GM18951 (cell line): ENCODE results near the gene MARCHF2.

Experiments used
- POLR2A ChIP-seq: IDR thresholded peaks from 4 replicates; pipeline ENCODE4 v1.6.1; 2011; ENCODE audit warnings: mild to moderate bottlenecking; ENCODE audit not compliant: insufficient read length, insufficient read depth; ENCODE audit errors: extremely low read depth
- in situ Hi-C: fragments of 300-500 bp; cut with MboI; formaldehyde crosslinking; loops from one replicate; pipeline ENCODE4 v1.12.0; 2022; ENCODE audit warnings: low sequenced_read_pairs, mixed read lengths, inconsistent platforms; ENCODE audit not compliant: unreplicated experiment

MARCHF2 gene

DNA sequence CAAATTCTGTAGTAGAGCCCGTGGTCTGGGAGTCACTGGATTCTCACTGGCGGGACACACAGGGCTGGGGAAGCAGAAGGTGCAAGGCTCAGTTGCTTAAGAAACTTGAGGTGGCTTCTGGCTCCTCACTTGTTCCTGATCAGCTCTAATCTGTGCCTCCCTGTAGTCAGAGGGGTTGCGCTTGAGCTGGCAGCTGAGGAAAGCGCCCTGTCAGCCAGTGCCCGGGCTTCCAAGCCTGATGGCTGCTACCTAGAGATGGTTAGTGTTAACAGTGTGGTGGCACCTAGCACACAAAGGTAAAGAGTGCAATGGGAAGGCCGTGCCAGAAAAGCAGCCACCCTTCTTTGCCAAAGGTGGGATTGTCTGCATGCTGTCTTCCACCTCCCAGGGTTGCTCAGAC is 40.5 kb downstream of the MARCHF2 start:
- in situ Hi-C loops: no loop called here

DNA sequence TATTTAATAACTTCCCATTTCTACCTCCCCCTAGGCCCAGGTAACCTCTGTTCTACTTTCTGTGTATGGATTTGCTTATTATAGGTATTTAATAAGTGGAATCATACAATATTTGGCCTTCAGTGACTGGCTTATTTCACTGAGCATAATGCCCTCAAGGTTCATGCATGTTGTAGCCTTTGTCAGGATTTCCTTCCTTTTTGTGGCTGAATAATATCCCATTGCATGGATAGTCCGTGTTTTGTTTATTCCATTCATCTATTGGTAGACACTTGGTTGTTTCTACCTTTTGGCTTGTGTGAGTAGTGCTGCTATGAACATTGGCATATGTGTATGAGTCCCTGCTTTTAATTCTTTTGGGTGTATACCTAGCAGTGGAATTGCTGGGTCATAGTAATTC is 41.1 kb downstream of the MARCHF2 start:
- no peak for TF ChIP-seq POLR2A
- in situ Hi-C loops: no loop called here

More for the DNA sequence above, 40.5 kb downstream of the MARCHF2 start:
- no peak for TF ChIP-seq POLR2A

DNA sequence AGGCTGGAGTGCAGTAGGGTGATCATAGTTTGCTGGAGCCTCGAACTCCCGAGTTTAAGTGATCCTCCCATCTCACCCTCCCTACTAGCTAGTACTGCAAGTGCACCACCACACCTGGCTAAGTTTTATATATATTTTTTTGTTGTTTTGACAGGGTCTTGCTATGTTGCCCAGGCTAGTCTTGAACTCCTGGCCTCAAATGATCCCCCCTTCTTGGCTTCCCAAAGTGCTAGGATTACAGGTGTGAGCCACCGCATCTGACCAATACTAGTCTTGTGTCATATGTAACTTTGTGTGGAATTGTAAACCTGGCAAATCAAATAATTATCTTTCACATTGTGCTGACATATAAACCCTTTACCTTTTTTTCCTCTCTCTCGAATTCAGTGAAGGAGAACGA is 41.9 kb downstream of the MARCHF2 start:
- in situ Hi-C loops: no loop called here

DNA sequence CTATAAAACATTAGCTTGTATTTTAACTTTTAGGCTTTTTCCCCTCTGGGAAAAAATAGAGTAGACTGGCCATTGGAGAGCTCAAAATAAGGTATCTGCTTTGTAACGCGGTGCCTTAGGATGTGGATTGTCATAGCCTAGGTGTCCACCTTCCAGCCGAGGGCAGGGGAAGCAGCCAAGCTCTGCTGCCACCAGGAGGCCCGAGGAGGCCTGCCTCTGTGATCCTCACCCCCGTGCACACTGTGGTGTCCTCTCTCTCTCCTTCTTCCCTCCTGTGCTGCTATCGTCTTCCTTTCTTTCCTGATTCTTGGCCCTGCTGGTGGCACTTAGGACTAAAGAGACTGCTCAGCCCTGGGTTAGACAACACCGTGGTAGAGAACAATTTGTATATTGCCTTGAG is 43.0 kb downstream of the MARCHF2 start:
- in situ Hi-C loops: no loop called here
- TF ChIP-seq POLR2A: no peak

More for the DNA sequence above, 41.9 kb downstream of the MARCHF2 start:
- TF ChIP-seq POLR2A: no peak

DNA sequence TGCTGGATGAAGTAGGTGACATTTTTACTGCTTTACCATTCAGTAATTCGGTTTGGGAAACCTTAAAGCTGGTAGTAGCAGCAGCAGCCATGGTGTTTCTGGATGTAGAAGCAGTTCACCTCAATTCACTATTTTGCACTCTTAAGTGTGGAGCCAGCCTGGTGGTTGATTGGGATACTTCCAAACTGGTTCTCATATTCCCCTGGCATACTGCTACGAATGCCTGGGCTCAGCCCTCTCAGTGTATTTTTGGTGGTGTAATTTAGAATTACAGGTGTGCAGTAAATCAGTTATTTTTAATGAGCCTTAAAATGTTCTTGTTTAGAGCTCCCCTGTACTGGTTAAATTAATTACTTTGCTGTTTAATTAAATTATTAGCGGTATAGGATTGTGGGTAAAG is 44.1 kb downstream of the MARCHF2 start:
- in situ Hi-C loops: no loop called here
- no peak for TF ChIP-seq POLR2A

DNA sequence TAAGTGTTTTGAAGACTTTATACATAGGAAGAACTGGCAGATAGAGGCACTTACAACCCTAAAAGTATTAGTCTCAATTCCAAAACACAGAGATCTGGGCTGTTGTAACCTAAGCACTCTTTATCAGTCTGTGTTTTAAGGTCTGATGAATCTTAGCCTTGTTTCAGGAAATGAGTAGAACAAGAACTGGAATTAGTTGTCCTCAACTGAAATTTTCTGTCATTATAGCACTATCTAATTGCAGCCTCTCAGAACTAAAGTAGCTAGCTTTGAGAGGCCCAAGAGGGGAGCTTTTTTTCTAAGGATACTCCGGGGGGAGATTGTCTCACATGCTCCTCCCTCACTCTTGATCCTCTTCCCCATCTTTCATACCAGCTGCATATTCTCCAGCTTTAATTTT is 44.7 kb downstream of the MARCHF2 start:
- TF ChIP-seq POLR2A: no peak

DNA sequence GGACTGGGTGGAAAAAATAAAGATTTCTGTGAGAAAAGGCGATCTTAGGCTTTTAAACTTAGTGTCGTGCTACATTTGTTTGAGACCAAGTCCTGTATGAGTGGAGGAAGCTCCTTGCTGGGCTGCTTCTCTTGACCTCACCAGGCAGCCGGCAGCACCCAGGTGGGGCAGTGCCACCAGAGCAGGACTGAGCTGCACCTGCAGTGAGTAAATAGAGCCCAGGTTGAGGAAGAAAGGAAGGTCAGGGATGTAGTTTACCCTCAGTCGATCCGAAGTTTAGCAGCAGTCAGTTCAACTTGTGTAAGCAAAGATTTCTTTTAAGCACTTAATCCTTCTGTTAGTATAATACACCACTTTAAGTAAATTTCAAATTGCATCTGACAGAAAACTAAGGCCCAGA is 45.3 kb downstream of the MARCHF2 start:
- in situ Hi-C loops: no loop called here
- no peak for TF ChIP-seq POLR2A

More for the DNA sequence above, 44.7 kb downstream of the MARCHF2 start:
- in situ Hi-C loops: no loop called here

DNA sequence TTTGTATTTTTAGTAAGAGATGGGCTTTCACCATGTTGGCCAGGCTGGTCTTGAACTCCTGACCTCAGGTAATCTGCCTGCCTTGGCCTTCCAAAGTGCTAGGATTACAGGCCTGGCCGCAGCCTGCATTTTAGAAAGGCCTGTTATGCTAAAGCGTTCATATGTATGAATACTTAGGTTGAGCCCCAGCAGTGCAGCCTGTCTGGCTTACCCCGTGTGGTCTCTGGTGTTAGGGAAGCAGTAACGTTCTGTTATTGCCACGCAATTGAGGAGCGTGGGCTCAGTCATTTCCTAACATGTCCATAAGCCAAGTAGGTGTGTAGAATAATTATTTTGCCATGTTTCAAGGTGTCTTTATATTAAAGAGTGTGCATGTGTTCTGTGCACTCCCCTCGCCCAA is 46.0 kb downstream of the MARCHF2 start:
- in situ Hi-C loops: no loop called here
- TF ChIP-seq POLR2A: no peak

DNA sequence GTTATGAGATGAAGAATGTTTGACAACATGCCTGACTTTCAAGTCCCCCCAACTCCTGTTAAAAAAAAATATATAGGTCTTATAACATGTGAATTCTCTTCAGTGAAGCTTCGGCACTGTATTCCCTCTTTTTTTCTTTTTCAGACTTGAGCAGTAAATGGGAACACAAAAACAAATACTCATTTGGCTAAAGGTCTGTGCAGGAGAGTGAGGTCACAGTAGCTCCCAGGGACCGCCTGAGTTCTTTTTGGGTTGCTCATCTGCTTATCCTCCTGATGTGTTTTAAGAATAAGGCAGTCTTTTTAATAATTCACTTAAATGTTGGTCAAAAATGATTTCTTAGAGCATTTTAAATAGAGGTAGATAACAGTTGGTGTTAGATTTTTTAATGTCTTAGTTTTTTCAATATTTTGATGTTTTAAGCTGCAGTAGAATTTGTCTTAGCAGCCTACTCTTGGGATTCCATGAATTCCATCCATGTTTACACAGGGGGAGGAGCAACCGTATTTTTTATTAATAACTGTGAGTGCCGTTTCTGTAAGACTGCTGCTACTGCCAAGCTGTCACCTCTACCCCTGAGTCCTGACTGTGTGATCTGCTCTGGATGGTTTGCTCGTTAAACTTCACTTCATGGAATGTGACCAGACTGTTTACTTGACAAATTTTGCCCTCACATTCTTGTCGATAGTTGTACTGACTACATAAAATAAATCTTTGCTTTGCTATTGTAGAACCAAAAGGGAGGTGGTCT is 46.6 kb downstream of the MARCHF2 start:
- TF ChIP-seq POLR2A: no peak
- in situ Hi-C loops: no loop called here

DNA sequence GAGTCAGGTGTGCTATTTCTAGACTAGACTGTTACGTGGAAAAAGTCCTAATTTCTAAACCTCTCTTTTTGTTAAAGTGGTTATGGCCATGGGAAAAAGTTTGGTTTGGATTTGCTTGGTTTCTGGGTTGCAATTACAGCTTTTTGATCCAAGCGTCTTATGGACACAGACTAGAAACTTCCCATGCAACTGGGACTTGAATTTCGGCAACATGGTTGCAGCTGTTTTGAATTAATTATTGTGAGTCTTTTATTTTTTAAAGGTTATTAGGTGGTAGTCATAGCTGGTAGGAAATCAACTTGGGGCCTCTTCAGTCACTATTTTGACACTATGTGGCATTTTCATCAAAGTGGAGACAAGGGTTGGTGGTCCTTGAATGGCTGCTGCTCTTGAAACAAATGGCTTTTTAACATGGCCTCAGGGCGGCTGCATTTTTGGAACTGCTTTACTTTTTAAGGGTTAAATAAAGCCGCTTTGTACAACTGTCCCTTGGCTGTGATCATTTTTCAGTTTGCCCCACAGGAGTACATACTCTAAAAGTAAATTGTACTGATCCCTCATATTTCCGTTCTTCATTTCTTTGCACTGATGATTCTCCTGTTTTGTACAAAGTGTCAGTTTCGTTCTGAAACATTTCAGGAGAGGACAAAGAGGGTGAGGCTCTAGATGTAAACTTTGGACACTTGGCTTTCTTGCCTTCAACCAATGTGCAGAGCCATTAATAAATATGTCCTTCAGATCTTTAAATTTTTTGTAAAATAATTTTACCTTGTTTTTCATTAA is 47.6 kb downstream of the MARCHF2 start:
- in situ Hi-C loops: no loop called here
- TF ChIP-seq POLR2A: no peak

DNA sequence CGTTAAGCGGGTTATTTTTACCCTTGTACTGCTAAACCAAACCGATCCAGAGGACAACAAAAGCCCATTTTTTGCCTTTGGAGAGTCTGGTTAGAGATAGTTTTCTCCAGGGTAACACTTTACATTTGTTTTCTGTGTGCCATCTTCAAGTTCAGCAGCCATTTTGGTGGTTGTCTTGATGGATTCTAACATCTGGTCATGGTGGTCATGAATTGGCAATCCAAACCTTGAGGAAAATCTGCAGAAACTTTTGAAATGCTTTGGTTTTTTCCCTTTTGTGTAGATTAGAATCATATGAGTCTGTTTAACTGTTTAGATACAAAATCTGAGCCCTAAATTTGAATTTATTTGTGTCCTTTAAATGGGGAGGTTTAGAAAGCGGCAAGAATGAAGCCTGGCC is 48.3 kb downstream of the MARCHF2 start:
- no peak for TF ChIP-seq POLR2A
- in situ Hi-C loops: no loop called here

DNA sequence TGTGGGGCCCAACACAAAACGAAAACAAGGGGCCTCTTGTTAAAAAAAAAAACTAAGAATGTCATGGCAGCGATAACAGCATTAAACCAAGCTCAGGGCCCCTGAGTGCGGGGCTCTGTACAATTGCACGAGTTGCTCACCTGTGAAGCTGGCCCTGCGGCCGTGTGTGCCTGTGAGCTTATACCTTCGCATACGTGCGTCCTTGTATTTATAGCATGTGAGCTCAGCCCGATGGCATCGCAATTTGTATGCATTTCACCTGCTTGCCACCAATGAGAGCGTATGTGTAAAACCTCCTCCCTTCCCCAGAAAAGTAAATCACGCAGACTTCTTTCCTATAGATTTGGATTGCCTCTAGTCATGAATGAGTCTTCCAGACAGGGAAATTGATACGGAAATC is 48.8 kb downstream of the MARCHF2 start:
- in situ Hi-C loops: no loop called here
- TF ChIP-seq POLR2A: no peak

DNA sequence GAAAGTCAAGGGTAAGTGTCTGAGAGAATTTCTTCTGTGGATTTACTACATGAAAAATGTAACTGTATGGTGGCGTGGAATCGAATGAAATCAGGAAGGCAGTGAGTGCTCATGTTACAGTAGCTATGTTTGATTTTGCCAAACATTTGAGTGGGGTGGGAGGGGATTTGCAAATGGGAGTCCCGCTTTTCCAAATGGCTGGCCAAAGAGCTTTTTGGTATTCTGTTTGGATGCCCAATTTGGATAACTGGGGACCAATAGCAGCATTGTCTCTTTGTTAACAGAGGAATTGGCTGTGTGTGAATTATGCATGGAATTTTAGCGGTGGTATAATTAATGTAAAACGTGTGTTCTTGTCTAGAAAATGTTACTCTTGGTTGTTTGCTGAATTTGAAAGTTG is 49.5 kb downstream of the MARCHF2 start:
- in situ Hi-C loops: no loop called here
- TF ChIP-seq POLR2A: no peak

DNA sequence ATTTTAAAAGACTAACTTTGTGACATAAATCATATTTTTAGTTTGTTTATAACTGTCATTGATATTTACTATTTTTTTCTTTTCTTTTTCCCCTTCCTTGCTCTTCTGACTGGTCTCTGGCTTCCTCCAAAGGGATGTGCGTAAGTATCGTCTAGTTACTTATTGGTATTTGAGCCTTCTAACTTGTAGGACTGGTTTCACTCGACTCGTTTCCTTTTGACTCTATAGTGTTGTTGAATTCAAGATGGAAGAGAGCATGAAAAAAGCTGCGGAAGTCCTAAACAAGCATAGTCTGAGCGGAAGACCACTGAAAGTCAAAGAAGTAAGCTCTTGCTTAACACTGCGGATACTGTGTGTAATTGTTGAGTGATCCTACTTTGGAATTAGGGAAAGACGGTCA is 50.3 kb downstream of the MARCHF2 start:
- in situ Hi-C loops: no loop called here
- TF ChIP-seq POLR2A: no peak

DNA sequence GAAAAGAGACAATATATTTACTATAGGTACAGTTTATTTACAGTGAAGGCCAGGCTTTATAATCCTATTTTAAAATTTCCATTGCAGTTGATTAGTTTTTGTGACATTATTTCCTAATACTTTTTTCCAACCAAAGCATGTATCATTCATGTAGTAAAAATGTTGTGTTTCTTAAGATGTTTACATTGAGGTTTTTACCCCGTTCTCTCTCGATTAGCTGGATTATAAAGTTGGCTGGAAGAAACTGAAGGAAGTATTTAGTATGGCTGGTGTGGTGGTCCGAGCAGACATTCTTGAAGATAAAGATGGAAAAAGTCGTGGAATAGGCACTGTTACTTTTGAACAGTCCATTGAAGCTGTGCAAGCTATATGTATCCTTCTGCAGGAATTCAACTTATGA is 52.9 kb downstream of the MARCHF2 start:
- no peak for TF ChIP-seq POLR2A

DNA sequence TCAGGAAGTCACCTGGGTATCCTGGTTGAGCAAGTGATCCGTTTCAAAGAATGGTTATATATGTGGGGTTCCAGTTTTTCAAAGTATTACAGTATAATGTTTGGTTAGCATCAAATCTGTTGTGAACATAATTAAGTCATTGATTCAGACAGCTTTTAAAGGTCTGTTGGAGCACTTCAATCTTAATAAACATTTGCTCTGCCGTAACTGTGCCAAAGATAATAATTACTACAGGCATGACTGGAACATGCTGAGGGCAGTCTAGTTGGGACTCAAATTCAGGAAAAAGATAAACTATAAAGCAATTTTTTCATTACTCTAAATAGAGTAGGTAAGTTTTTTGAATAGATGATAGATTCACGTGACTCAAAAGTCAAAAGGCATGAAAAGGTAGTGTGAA is 55.0 kb downstream of the MARCHF2 start:
- in situ Hi-C loops: no loop called here
- no peak for TF ChIP-seq POLR2A

More for the DNA sequence above, 52.9 kb downstream of the MARCHF2 start:
- in situ Hi-C loops: no loop called here
